Cardiac ventricle fibroblast (primary cell): ENCODE data around the gene CADM3. TPM values are rescaled to one million over a fixed set of nuclear protein-coding genes. Genes with fewer than 3 reads are reported as not detected.

ENCODE experiments used
- total RNA-seq: library from RNA; depleted of rRNA; stranded (reverse); fragments of >200 nt; gene quantifications from 2 replicates; pipeline ENCODE4 v1.2.3, GENCODE V29; 2015

CADM3 gene
- total RNA-seq, result 185 and 186 TPM in 2 replicates

GRCh38 chr1:159171254-159171687 lies at the start of gene CADM3:
CADM3 (plus strand) TSS chr1:159171615; CDS start chr1:159171766, 151 bp downstream.

GRCh38 chr1:159204161-159205141 lies 33.0 kb downstream of the CADM3 start, which contains the start of gene ACKR1:
ACKR1 (plus strand) TSS chr1:159204875; CDS start chr1:159204960, 85 bp downstream.

Other genes with a start within 250 kb of the CADM3 start
- gene PYHIN1, start 240.1 kb upstream of the CADM3 start, total RNA-seq, result not detected in 2 replicates
- gene IFI16, start 161.7 kb upstream of the CADM3 start, total RNA-seq, result 224 and 238 TPM in 2 replicates
- not detected in 2 replicates for gene AIM2, start 94.8 kb upstream of the CADM3 start, total RNA-seq
- gene ACKR1, start 33.3 kb downstream of the CADM3 start, total RNA-seq, result 7.6 and 11.0 TPM in 2 replicates
- gene FCER1A, start 130.7 kb downstream of the CADM3 start, total RNA-seq, result not detected in 2 replicates